Ishikawa (cell line): ENCODE results near the gene ENTREP1.

ENCODE experiments used
- CEBPB ChIP-seq: IDR thresholded peaks from 2 replicates; pipeline ENCODE4 v1.6.1; 2012
- CREB1 ChIP-seq: IDR thresholded peaks from 2 replicates; pipeline ENCODE4 v1.6.1; 2012; ENCODE audit warnings: low read depth
- EGR1 ChIP-seq: IDR thresholded peaks from 2 replicates; pipeline ENCODE4 v1.6.1; 2012
- EP300 ChIP-seq: IDR thresholded peaks from 2 replicates; pipeline ENCODE4 v1.6.1; 2012; ENCODE audit warnings: borderline replicate concordance
- FOXM1 ChIP-seq: IDR thresholded peaks from 2 replicates; pipeline ENCODE4 v1.6.1; 2012; ENCODE audit warnings: low read depth, borderline replicate concordance
- MAX ChIP-seq: IDR thresholded peaks from 2 replicates; pipeline ENCODE4 v1.6.1; 2012
- NFIC ChIP-seq: IDR thresholded peaks from 2 replicates; pipeline ENCODE4 v1.6.1; 2012
- RAD21 ChIP-seq: IDR thresholded peaks from 2 replicates; pipeline ENCODE4 v1.6.1; 2012; ENCODE audit warnings: low read depth
- TAF1 ChIP-seq: IDR thresholded peaks from 2 replicates; pipeline ENCODE4 v1.6.1; 2012; ENCODE audit warnings: low read depth, mild to moderate bottlenecking
- TCF12 ChIP-seq: IDR thresholded peaks from 2 replicates; pipeline ENCODE4 v1.6.1; 2012; ENCODE audit warnings: low read depth
- TEAD4 ChIP-seq: IDR thresholded peaks from 2 replicates; pipeline ENCODE4 v1.6.1; 2012
- YY1 ChIP-seq: IDR thresholded peaks from 2 replicates; pipeline ENCODE4 v1.6.1; 2012; ENCODE audit warnings: low read depth
- ZBTB7A ChIP-seq: IDR thresholded peaks from 2 replicates; pipeline ENCODE4 v1.6.1; 2012; ENCODE audit warnings: low read depth
- TF ChIP-seq, protein P1 (sequence below): IDR thresholded peaks from 2 replicates; pipeline ENCODE4 v1.6.1; 2012; ENCODE audit warnings: low read depth, mild to moderate bottlenecking
- TF ChIP-seq, protein P2 (sequence below): IDR thresholded peaks from 2 replicates; pipeline ENCODE4 v1.6.1; 2012

The ENTREP1 gene

DNA sequence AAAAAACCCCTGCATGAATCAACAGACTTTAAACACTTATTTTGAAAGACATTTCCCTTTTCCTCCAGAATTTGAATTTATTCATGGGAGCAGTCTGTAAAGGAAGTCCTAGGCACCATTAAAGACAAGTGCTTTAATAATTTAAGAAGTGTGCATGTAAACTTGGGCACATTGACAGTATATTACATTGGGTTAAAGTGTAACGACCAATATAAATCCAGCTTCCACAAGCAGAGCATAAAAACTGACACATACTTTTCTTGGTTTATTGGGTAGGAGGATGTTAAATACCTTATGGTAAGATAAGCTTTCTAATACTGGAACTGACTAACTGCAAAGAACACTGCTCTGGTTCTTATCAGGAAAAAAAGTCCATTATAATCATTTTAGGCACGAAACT, 1.2 kb upstream of the ENTREP1 start:
- TF ChIP-seq CREB1 = no peak

- TF ChIP-seq RAD21 = no peak
- TF ChIP-seq YY1 = peak; percentile 19; the same call in 1 of the 2 replicates
- no peak for TF ChIP-seq MAX
- TF ChIP-seq, protein P1, sequence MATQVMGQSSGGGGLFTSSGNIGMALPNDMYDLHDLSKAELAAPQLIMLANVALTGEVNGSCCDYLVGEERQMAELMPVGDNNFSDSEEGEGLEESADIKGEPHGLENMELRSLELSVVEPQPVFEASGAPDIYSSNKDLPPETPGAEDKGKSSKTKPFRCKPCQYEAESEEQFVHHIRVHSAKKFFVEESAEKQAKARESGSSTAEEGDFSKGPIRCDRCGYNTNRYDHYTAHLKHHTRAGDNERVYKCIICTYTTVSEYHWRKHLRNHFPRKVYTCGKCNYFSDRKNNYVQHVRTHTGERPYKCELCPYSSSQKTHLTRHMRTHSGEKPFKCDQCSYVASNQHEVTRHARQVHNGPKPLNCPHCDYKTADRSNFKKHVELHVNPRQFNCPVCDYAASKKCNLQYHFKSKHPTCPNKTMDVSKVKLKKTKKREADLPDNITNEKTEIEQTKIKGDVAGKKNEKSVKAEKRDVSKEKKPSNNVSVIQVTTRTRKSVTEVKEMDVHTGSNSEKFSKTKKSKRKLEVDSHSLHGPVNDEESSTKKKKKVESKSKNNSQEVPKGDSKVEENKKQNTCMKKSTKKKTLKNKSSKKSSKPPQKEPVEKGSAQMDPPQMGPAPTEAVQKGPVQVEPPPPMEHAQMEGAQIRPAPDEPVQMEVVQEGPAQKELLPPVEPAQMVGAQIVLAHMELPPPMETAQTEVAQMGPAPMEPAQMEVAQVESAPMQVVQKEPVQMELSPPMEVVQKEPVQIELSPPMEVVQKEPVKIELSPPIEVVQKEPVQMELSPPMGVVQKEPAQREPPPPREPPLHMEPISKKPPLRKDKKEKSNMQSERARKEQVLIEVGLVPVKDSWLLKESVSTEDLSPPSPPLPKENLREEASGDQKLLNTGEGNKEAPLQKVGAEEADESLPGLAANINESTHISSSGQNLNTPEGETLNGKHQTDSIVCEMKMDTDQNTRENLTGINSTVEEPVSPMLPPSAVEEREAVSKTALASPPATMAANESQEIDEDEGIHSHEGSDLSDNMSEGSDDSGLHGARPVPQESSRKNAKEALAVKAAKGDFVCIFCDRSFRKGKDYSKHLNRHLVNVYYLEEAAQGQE = no peak
Measured at GRCh38 chr9:69325409-69326212, 596 bp downstream of the ENTREP1 start.

DNA sequence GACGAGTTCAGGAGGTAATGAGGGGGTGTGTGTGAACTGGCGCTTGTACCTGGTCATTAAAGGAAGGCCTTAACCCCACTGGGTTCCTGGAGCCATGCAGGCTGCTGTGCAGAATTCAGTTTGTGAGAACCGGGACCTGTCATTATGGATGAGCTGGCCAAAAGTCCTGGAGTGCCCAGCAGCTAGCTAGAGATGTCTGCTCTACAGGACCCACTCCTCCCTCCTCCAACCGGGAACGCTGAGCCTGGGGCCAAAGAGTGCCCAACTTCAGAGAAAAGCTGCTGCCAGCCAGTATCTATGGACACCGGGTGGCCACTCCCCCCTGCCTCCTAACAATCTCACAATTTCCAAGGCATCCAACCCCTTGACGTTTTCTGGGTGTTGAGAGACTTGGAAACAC, 1.2 kb downstream of the ENTREP1 start:
- TF ChIP-seq CEBPB (no peak), EP300 (no peak), TAF1 (no peak), YY1 (no peak), EGR1 (no peak), RAD21 (no peak), CREB1 (no peak), TCF12 (no peak), TEAD4 (no peak), NFIC (no peak), MAX (no peak), FOXM1 (no peak), ZBTB7A (no peak)
- TF ChIP-seq, protein P2, sequence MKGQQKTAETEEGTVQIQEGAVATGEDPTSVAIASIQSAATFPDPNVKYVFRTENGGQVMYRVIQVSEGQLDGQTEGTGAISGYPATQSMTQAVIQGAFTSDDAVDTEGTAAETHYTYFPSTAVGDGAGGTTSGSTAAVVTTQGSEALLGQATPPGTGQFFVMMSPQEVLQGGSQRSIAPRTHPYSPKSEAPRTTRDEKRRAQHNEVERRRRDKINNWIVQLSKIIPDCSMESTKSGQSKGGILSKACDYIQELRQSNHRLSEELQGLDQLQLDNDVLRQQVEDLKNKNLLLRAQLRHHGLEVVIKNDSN = no peak
- TF ChIP-seq, protein P1 = no peak

GRCh38 chr9:69330580-69330979, 5.6 kb downstream of the ENTREP1 start:
- no peak for TF ChIP-seq CEBPB
- TF ChIP-seq RAD21 = no peak

DNA sequence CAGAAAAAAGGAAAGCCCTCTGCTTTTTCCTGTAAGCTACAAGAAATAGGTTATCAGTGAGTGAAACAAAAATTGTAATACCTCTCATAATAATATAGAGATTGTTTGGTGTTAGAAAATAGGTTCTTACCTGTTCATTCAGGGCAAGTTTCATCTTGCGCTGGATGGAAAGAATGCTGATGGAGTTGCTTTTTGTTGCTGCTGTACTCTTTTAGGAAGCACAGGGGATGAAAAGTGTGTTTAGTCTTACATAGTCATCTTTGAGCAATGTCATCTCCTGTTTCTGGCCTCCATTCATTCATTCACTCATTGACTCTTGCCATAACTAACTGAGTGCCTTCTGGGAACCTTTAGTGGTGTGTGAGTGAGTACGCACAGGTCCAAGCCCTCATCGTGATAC, 6.4 kb downstream of the ENTREP1 start:
- TF ChIP-seq, protein P2 = no peak
- TF ChIP-seq EGR1 (no peak), EP300 (no peak), ZBTB7A (no peak), TCF12 (no peak)

DNA sequence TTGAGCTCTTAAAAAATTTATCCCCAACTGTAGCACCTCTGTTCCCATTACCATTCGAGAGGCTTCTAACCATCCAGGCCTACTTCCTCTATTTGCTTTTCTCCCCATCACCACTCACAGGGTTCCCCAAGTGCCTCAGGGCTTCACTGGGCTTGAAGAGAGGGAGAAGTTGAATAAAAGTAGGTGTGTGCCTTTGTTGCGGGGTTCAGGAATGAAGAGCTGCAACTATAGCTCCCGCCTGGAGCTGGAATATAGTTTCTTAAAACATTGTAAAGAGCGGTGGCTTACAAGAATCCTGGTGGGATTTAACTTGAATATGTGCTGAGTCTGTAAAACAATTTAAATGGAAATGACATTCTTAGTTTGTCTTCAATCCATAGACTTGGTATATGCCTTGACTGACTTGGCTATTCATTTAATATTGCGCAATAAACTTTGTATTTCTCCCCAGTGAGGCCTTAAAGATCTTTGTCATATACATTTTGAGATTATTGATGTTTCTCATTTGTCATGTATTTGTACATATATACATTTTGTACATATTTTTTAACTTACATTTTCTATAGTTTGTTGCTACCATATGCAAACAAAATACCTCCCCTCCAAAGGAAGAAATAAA, 7.2 kb downstream of the ENTREP1 start:
- TF ChIP-seq FOXM1 = no peak
- TF ChIP-seq RAD21 = no peak
- TF ChIP-seq, protein P1 = no peak
- peak; percentile 92 for TF ChIP-seq CEBPB
